ENCODE results near the gene WDSUB1. TPM values are rescaled to one million over a fixed set of nuclear protein-coding genes. Genes with fewer than 3 reads are reported as not detected.

WDSUB1 gene
- total and polyA plus RNA-seq, 2 donors (not counting 3 experiments of a cell fraction or from before 2014, with no cell fraction given): 4.0 to 4.8 TPM

GRCh38 chr2:159193791-159194190 lies 92.7 kb downstream of the WDSUB1 start:
- BruUV-seq (replicated peaks): no TSS peak
- peaks cover 21 to 36% of the 10 kb centered on the region in 2 experiments for H3K36me3 ChIP-seq (ENCODE audit: control insufficient read depth in 2 of 2, extremely low read depth in 1 of 2, insufficient read depth in 2 of 2, low read length in 2 of 2)
- H3K9me1 ChIP-seq (replicated peaks; ENCODE audit: control insufficient read depth, extremely low read depth, insufficient read depth, low read length): no peaks in the 10 kb centered on the region
- H2AFZ ChIP-seq (ENCODE audit: low read depth, low read length): no peak overlapping the region
- POLR2A ChIA-PET: no interaction called here
- no peaks in the 10 kb centered on the region for H3K9me3 ChIP-seq (replicated peaks; ENCODE audit: control insufficient read depth, insufficient read depth, low read length)
- no peak overlapping the region for H3K4me2 ChIP-seq (ENCODE audit: insufficient read depth, low read length)
- TF ChIP-seq POLR2AphosphoS5 (IDR thresholded peaks at IDR 0.05; ENCODE audit: insufficient read depth, low read depth, low read length) (no peak), GATA2 (IDR thresholded peaks at IDR 0.05; ENCODE audit: insufficient read depth, insufficient read length, low read depth, low read length) (no peak), JUN (IDR thresholded peaks at IDR 0.05; ENCODE audit: borderline replicate concordance, insufficient read depth, insufficient read length, low read depth) (no peak), MYC (IDR thresholded peaks at IDR 0.05; ENCODE audit: low read depth, low read length) (no peak), EZH2 (IDR thresholded peaks at IDR 0.05; ENCODE audit: borderline replicate concordance, low read depth, low read length, severe bottlenecking) (no peak), POLR2A (IDR thresholded peaks at IDR 0.05; ENCODE audit: low read depth, low read length) (no peak), FOS (IDR thresholded peaks at IDR 0.05; ENCODE audit: borderline replicate concordance, insufficient read depth, low read length) (no peak)
- TF ChIP-seq, protein P1, sequence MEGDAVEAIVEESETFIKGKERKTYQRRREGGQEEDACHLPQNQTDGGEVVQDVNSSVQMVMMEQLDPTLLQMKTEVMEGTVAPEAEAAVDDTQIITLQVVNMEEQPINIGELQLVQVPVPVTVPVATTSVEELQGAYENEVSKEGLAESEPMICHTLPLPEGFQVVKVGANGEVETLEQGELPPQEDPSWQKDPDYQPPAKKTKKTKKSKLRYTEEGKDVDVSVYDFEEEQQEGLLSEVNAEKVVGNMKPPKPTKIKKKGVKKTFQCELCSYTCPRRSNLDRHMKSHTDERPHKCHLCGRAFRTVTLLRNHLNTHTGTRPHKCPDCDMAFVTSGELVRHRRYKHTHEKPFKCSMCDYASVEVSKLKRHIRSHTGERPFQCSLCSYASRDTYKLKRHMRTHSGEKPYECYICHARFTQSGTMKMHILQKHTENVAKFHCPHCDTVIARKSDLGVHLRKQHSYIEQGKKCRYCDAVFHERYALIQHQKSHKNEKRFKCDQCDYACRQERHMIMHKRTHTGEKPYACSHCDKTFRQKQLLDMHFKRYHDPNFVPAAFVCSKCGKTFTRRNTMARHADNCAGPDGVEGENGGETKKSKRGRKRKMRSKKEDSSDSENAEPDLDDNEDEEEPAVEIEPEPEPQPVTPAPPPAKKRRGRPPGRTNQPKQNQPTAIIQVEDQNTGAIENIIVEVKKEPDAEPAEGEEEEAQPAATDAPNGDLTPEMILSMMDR (IDR thresholded peaks at IDR 0.05; ENCODE audit: extremely low read depth in 1 of 2, insufficient read depth in 1 of 2, low read depth in 1 of 2, low read length in 2 of 2): no peak
- TF ChIP-seq, protein P2, sequence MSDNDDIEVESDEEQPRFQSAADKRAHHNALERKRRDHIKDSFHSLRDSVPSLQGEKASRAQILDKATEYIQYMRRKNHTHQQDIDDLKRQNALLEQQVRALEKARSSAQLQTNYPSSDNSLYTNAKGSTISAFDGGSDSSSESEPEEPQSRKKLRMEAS (IDR thresholded peaks at IDR 0.05; ENCODE audit: insufficient read depth, insufficient read length): no peak
- FAIRE-seq (no peak), DNase-seq (ENCODE audit: low read depth, low spot score) (no peak)
- H3K79me2 ChIP-seq (ENCODE audit: control insufficient read depth, insufficient read depth, low read length): peaks cover 7% of the 10 kb centered on the region
- H3K27me3 ChIP-seq (ENCODE audit: control insufficient read depth in 2 of 2, insufficient read depth in 2 of 2, low read length in 2 of 2): no peaks in the 10 kb centered on the region
- intact Hi-C loops (cut with micrococcal nuclease) (no loop called here), dilution Hi-C loops (cut with MboI; ENCODE audit: extremely low pct_ligation_motif_present, low sequenced_read_pairs) (no loop called here)
- CTCF ChIA-PET: no interaction called here
- no peak overlapping the region for H3K27ac ChIP-seq (ENCODE audit: insufficient read depth, low read depth, low read length)
- no peak overlapping the region for H3K4me3 ChIP-seq (replicated peaks in 1 of 3; ENCODE audit: insufficient read depth in 1 of 3, low read depth in 1 of 3, low read length in 3 of 3)
- no peak overlapping the region for H3K9ac ChIP-seq (replicated peaks; ENCODE audit: extremely low read depth, insufficient read depth, low read length)
- peaks cover 6% of the 10 kb centered on the region for H3K4me1 ChIP-seq (ENCODE audit: control insufficient read depth, extremely low read depth, insufficient read depth, low read length)
- no peaks in the 10 kb centered on the region for H4K20me1 ChIP-seq (replicated peaks; ENCODE audit: control insufficient read depth, extremely low read depth, insufficient read depth, low read length)
